ENCODE measurements around the gene LGALS9B.
"Not testable (repeated sequence)": the region's sequence is repeated elsewhere in the genome, so short reads cannot be mapped to it uniquely, and the experiment has no call there.

The LGALS9B gene

DNA sequence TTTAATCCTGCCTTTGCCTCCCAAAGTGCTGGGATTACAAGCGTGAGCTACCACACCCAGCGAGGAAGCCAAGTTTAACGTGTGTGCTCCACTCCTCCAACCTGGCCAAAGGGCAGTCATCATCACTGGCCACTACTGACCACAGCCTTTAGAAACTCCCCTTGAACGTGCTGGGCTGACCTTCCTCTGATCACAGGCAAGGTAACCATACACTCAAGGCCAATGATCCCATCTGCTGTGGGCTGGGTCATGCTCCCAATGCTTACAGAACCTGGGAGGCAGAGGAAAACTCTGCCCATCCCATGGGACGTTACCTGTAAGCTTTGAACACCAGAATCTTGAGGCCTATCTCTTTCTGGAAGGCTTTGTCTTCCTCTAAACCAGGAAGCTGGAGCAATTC, 51.9 kb downstream of the LGALS9B start:
- DNase-seq (ENCODE audit: low spot score): not testable (repeated sequence)

DNA sequence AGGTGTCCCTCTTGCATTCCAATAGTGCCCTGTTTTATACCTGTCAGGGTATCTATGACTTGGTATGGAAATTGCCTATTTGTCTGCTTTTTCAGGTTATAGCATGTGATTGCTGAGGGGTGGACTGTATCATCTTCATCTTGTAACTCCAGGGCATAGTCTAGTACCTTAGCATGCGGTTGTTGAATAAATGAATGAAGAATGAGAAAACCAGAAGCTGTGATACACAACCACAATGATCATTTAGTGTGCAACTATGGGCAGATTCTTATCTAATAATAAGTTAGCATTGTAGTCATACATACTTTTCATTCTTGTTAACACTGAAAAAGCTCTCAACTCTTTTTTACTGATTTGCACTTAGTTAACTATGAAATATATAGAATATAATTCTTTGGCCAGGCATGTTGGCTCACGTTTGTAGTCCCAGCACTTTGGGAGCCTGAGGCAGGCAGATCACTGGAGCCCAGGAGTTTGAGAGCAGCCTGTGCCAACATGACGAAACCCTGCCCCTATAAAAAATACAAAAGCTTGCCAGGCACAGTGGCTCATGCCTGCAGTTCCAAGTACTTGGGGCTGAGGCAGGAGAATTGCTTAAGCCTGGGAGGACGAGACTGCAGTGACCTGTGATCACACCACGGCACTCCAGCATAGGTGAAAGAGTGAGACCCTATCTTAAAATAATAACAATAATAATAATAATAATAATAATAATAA, 65.9 kb downstream of the LGALS9B start:
- not testable (repeated sequence) for DNase-seq (ENCODE audit: low spot score)

DNA sequence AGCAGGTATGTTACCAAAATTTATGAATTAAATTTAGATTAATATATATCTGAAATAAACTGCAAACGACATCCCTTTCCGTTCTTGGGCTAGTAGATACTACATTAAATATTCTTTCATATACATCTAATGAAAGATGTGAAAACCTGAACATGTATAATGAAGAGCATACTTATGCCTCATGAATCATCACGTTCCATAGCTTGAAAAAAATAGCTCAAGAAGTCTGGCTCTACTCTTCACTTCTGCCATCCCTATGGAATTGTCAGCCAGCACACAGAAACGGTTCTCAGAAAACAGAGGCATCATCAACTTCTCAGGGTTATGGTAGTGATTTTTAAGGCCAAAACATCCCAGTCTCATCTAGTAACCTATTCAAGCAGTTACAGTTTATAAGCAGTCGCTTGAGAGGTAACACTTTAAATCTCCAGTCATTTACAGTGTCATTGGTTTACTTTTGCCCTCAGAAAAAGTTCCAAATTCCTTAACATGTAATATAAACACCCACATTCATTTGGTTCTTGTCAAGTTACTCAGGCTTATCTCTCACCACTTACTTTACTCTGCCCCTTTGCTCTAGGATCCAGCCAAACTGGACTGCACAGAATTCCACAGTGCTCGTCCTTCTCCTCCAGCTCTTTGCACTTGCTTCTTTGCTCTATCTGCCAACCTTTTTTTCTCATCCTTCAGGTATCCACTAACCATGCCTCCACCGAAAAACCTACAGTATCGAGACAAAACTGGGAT, 66.6 kb downstream of the LGALS9B start:
- not testable (repeated sequence) for DNase-seq (ENCODE audit: low spot score)

All from kidney tubule cell (primary cell).